HG03354 (cell line): ENCODE measurements around the gene ANTXRL.
"Not testable (repeated sequence)": the region's sequence is repeated elsewhere in the genome, so short reads cannot be mapped to it uniquely, and the experiment has no call there.

Source experiments
- ATAC-seq: cut with Tn5 transposase; IDR thresholded peaks from one replicate; pipeline ENCODE4 v1.9.1; 2021; ENCODE audit warnings: mild to moderate bottlenecking; ENCODE audit not compliant: unreplicated experiment, poor library complexity, severe bottlenecking

ANTXRL gene

GRCh38 chr10:46253076-46254006 lies 33.5 kb upstream of the ANTXRL start:
- no peak for ATAC-seq

GRCh38 chr10:46254007-46254383 lies 32.8 kb upstream of the ANTXRL start:
- ATAC-seq: no peak

- ATAC-seq: no peak
These were observed 32.3 kb upstream of the ANTXRL start for GRCh38 chr10:46254467-46254866.

GRCh38 chr10:46255210-46255609 lies 31.6 kb upstream of the ANTXRL start:
- ATAC-seq: not testable (repeated sequence)

- peak; percentile 63 for ATAC-seq
These were observed 30.7 kb upstream of the ANTXRL start for GRCh38 chr10:46255801-46256747.

GRCh38 chr10:46257099-46257498 lies 29.7 kb upstream of the ANTXRL start:
- ATAC-seq: no peak

- not testable (repeated sequence) for ATAC-seq
These were observed 23.8 kb upstream of the ANTXRL start for GRCh38 chr10:46262906-46263560.

- ATAC-seq: no peak
These were observed 22.9 kb upstream of the ANTXRL start for GRCh38 chr10:46263831-46264268.

- no peak for ATAC-seq
These were observed 22.5 kb upstream of the ANTXRL start for GRCh38 chr10:46264336-46264735.

GRCh38 chr10:46264737-46265368 lies 21.9 kb upstream of the ANTXRL start:
- no peak for ATAC-seq

- not testable (repeated sequence) for ATAC-seq
These were observed 21.1 kb upstream of the ANTXRL start for GRCh38 chr10:46265566-46266305.

- ATAC-seq: no peak
These were observed 20.4 kb upstream of the ANTXRL start for GRCh38 chr10:46266306-46266985.

GRCh38 chr10:46267132-46267985 lies 19.4 kb upstream of the ANTXRL start:
- no peak for ATAC-seq

GRCh38 chr10:46268076-46268881 lies 18.5 kb upstream of the ANTXRL start:
- ATAC-seq: peak; percentile 86

GRCh38 chr10:46269554-46270053 lies 17.2 kb upstream of the ANTXRL start:
- not testable (repeated sequence) for ATAC-seq

GRCh38 chr10:46270086-46270811 lies 16.5 kb upstream of the ANTXRL start:
- no peak for ATAC-seq
